ENCODE results near the gene ELFN1. TPM values are rescaled to one million over a fixed set of nuclear protein-coding genes. Genes with fewer than 3 reads are reported as not detected.

ELFN1 gene
- total and polyA plus RNA-seq, 4 donors, result 0.43 to 3.5 (median 3.4) TPM

DNA sequence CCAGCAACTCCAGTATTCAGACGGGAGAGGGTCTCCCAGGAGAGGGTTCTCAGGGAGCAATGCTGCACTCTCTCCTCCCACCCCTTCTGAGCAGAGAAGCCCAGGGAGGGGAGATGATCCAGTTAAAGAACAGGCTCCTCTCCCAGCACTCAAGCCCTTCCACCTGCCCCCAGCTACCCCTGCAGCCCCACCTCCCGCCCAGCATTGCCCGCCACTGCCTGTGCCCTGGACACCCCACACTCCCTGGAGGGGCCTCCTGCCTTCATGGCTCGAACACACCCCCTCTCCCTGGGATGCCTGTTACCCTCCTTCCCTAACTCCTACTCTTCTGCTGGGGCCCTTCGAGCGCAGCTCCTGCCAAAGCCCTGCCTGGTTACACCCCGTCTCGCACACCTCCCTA is 66.8 kb downstream of the ELFN1 start:
- H3K27ac ChIP-seq (ENCODE audit: low read depth in 1 of 2, low read length in 2 of 2), result no peak overlapping the region
- H3K9me3 ChIP-seq (ENCODE audit: control insufficient read depth in 4 of 4, low read length in 3 of 4), result no peaks in the 10 kb centered on the region
- peaks cover 0 to 4% (median 0%) of the 10 kb centered on the region in 4 donors for H3K36me3 ChIP-seq (ENCODE audit: control insufficient read depth in 4 of 4, insufficient read depth in 3 of 4, low read depth in 1 of 4, low read length in 3 of 4)
- no peaks in the 10 kb centered on the region for H3K27me3 ChIP-seq (ENCODE audit: control insufficient read depth in 4 of 4, insufficient read depth in 4 of 4, low read length in 3 of 4)
- no peak overlapping the region for H3K4me3 ChIP-seq (ENCODE audit: low read depth in 1 of 3, low read length in 3 of 3)
- H3K9ac ChIP-seq (ENCODE audit: low read depth in 1 of 2, low read length in 2 of 2), result no peak overlapping the region
- H3K4me1 ChIP-seq (ENCODE audit: control insufficient read depth in 4 of 4, insufficient read depth in 4 of 4, low read length in 3 of 4), result peaks cover 0 to 4% (median 1%) of the 10 kb centered on the region in 4 donors
- WGBS, result 91% methylated on average over 8 of the region's 8 CpGs
- DNase-seq (ENCODE audit: low spot score), result no peak
- TF ChIP-seq YY1 (IDR thresholded peaks at IDR 0.05), result no peak
- no peak for TF ChIP-seq SP1 (IDR thresholded peaks at IDR 0.05)
- TF ChIP-seq RAD21 (IDR thresholded peaks at IDR 0.05), result no peak
- TF ChIP-seq FOXA2 (IDR thresholded peaks at IDR 0.05), result no peak
- TF ChIP-seq EGR1 (IDR thresholded peaks at IDR 0.05; ENCODE audit: low read depth in 2 of 2), result no peak
- TF ChIP-seq TAF1 (conservative IDR thresholded peaks at IDR 0.05), result no peak
- TF ChIP-seq, protein P1, sequence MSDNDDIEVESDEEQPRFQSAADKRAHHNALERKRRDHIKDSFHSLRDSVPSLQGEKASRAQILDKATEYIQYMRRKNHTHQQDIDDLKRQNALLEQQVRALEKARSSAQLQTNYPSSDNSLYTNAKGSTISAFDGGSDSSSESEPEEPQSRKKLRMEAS (IDR thresholded peaks at IDR 0.05), result no peak
- TF ChIP-seq, protein P2, sequence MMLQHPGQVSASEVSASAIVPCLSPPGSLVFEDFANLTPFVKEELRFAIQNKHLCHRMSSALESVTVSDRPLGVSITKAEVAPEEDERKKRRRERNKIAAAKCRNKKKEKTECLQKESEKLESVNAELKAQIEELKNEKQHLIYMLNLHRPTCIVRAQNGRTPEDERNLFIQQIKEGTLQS (IDR thresholded peaks at IDR 0.05), result no peak
- TF ChIP-seq HNF4A (conservative IDR thresholded peaks at IDR 0.05), result no peak
- TF ChIP-seq RXRA (IDR thresholded peaks at IDR 0.05), result no peak
- TF ChIP-seq JUND (IDR thresholded peaks at IDR 0.05), result no peak
- TF ChIP-seq, protein P3, sequence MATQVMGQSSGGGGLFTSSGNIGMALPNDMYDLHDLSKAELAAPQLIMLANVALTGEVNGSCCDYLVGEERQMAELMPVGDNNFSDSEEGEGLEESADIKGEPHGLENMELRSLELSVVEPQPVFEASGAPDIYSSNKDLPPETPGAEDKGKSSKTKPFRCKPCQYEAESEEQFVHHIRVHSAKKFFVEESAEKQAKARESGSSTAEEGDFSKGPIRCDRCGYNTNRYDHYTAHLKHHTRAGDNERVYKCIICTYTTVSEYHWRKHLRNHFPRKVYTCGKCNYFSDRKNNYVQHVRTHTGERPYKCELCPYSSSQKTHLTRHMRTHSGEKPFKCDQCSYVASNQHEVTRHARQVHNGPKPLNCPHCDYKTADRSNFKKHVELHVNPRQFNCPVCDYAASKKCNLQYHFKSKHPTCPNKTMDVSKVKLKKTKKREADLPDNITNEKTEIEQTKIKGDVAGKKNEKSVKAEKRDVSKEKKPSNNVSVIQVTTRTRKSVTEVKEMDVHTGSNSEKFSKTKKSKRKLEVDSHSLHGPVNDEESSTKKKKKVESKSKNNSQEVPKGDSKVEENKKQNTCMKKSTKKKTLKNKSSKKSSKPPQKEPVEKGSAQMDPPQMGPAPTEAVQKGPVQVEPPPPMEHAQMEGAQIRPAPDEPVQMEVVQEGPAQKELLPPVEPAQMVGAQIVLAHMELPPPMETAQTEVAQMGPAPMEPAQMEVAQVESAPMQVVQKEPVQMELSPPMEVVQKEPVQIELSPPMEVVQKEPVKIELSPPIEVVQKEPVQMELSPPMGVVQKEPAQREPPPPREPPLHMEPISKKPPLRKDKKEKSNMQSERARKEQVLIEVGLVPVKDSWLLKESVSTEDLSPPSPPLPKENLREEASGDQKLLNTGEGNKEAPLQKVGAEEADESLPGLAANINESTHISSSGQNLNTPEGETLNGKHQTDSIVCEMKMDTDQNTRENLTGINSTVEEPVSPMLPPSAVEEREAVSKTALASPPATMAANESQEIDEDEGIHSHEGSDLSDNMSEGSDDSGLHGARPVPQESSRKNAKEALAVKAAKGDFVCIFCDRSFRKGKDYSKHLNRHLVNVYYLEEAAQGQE (IDR thresholded peaks at IDR 0.05), result no peak
- TF ChIP-seq HNF4G (IDR thresholded peaks at IDR 0.05), result no peak

DNA sequence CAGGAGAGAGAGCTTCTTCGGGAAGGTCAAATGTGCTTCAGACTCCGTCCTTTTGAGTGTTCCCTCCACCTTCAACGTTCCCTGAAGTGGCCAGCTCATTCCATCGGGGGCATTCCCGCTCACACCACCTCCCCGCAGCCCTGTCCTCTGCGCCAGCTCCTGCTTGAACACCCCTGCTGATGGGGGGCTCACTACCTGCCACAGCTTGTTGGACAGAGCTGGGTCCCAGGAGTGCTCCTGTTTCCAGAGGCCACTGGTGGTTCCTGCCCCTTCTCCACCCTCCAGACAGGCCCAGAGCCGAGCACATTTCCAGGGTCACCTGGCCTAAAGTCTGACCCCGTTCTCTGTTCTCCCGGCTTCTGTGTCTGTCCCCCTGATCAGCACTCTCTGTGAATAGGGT is 67.4 kb downstream of the ELFN1 start:
- DNase-seq (ENCODE audit: low spot score), result no peak
- no peaks in the 10 kb centered on the region for H3K27me3 ChIP-seq (ENCODE audit: control insufficient read depth in 4 of 4, insufficient read depth in 4 of 4, low read length in 3 of 4)
- H3K9ac ChIP-seq (ENCODE audit: low read depth in 1 of 2, low read length in 2 of 2), result no peak overlapping the region
- peaks cover 0 to 4% (median 0%) of the 10 kb centered on the region in 4 donors for H3K36me3 ChIP-seq (ENCODE audit: control insufficient read depth in 4 of 4, insufficient read depth in 3 of 4, low read depth in 1 of 4, low read length in 3 of 4)
- 94% methylated on average over 10 of the region's 10 CpGs for WGBS
- no peak overlapping the region for H3K4me3 ChIP-seq (ENCODE audit: low read depth in 1 of 3, low read length in 3 of 3)
- H3K27ac ChIP-seq (ENCODE audit: low read depth in 1 of 2, low read length in 2 of 2), result no peak overlapping the region
- H3K4me1 ChIP-seq (ENCODE audit: control insufficient read depth in 4 of 4, insufficient read depth in 4 of 4, low read length in 3 of 4), result peaks cover 0 to 11% (median 4%) of the 10 kb centered on the region in 4 donors
- TF ChIP-seq, protein P2 (IDR thresholded peaks at IDR 0.05), result no peak
- TF ChIP-seq TAF1 (conservative IDR thresholded peaks at IDR 0.05) (no peak), RXRA (IDR thresholded peaks at IDR 0.05) (no peak), GABPA (IDR thresholded peaks at IDR 0.05 in 1 of 2, conservative IDR thresholded peaks at IDR 0.05 in 1 of 2) (no peak), EGR1 (IDR thresholded peaks at IDR 0.05; ENCODE audit: low read depth in 2 of 2) (no peak), HNF4A (conservative IDR thresholded peaks at IDR 0.05) (no peak), SP1 (IDR thresholded peaks at IDR 0.05) (no peak), JUND (IDR thresholded peaks at IDR 0.05) (no peak)
- TF ChIP-seq, protein P4, sequence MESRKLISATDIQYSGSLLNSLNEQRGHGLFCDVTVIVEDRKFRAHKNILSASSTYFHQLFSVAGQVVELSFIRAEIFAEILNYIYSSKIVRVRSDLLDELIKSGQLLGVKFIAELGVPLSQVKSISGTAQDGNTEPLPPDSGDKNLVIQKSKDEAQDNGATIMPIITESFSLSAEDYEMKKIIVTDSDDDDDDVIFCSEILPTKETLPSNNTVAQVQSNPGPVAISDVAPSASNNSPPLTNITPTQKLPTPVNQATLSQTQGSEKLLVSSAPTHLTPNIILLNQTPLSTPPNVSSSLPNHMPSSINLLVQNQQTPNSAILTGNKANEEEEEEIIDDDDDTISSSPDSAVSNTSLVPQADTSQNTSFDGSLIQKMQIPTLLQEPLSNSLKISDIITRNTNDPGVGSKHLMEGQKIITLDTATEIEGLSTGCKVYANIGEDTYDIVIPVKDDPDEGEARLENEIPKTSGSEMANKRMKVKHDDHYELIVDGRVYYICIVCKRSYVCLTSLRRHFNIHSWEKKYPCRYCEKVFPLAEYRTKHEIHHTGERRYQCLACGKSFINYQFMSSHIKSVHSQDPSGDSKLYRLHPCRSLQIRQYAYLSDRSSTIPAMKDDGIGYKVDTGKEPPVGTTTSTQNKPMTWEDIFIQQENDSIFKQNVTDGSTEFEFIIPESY (IDR thresholded peaks at IDR 0.05), result no peak
- H3K9me3 ChIP-seq (ENCODE audit: control insufficient read depth in 4 of 4, low read length in 3 of 4), result no peaks in the 10 kb centered on the region
